ENCODE measurements around the gene ABI3. TPM values are rescaled to one million over a fixed set of nuclear protein-coding genes. Genes with fewer than 3 reads are reported as not detected.

Gene ABI3
- total and polyA plus RNA-seq, 9 of the 15 experiments (the other 6 are each of a cell fraction or from before 2014, with no cell fraction given) = not detected

DNA sequence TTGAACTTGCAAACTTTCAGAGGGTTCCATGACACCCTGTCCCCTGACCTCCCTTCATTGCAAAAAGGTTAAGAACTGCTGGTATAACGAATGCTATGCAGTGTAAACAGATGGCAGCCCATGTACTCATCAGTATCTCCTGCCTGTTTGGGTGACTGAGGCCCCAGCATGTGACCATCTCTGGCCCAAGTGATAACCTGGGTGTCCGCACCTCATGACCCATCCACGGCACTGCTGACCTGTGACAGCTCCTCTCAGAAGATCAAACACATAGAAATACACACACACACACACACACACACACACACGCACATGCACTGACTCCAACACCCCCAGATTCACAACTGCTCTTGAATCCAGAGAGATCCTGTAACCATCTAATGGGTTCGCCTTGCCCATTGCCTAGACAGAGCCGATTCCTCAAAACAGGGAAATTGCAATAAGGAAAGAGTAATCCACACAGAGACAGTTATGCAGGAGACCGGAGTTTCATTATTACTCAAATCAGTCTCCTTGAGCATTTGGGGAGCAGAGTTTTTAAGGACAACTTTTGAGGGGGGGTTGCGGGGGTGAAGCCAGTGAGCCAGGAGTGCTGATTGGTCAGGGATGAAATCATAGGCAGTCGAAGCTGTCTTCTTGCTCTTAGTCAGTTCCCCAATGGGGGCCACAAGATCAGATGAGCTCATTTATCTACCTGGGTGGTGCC lies 31.3 kb downstream of the ABI3 start (continued):
- TF ChIP-seq MTF1 (CRISPR knock-in tag; IDR thresholded peaks at IDR 0.05; ENCODE audit: borderline replicate concordance) (no peak), WHSC1 (IDR thresholded peaks at IDR 0.05; ENCODE audit: low read length) (no peak), ATF7 (IDR thresholded peaks at IDR 0.05) (peak; percentile 68; the same call in 1 of the 2 replicates), MED1 (CRISPR knock-in tag; IDR thresholded peaks at IDR 0.05; ENCODE audit: borderline replicate concordance) (no peak), PTBP1 (IDR thresholded peaks at IDR 0.05; ENCODE audit: low read depth, low read length) (no peak), CBFA2T2 (conservative IDR thresholded peaks at IDR 0.05) (peak; percentile 56), HDAC6 (IDR thresholded peaks at IDR 0.05; ENCODE audit: low read depth, low read length) (no peak), SAP30 (IDR thresholded peaks at IDR 0.05; ENCODE audit: borderline replicate concordance, insufficient read depth, low read depth, low read length, poor library complexity, severe bottlenecking) (no peak), HDAC2 (IDR thresholded peaks at IDR 0.05) (peak; percentile 80; the same call in 1 of the 2 replicates), ZNF24 (IDR thresholded peaks at IDR 0.05) (0 out of 2 replicates have a peak, but pooled peaks have one; percentile 41), ESRRA (IDR thresholded peaks at IDR 0.05; ENCODE audit: borderline replicate concordance, low read depth) (peak; percentile 53; the same call in 1 of the 2 replicates), LARP7 (IDR thresholded peaks at IDR 0.05) (no peak), MAFF (IDR thresholded peaks at IDR 0.05; ENCODE audit: low read length) (no peak)
- TF ChIP-seq, protein P1, sequence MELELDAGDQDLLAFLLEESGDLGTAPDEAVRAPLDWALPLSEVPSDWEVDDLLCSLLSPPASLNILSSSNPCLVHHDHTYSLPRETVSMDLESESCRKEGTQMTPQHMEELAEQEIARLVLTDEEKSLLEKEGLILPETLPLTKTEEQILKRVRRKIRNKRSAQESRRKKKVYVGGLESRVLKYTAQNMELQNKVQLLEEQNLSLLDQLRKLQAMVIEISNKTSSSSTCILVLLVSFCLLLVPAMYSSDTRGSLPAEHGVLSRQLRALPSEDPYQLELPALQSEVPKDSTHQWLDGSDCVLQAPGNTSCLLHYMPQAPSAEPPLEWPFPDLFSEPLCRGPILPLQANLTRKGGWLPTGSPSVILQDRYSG (tag; conservative IDR thresholded peaks at IDR 0.05; ENCODE audit: low read depth) = no peak
- TF ChIP-seq, protein P2, sequence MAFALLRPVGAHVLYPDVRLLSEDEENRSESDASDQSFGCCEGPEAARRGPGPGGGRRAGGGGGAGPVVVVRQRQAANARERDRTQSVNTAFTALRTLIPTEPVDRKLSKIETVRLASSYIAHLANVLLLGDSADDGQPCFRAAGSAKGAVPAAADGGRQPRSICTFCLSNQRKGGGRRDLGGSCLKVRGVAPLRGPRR (CRISPR knock-in tag; IDR thresholded peaks at IDR 0.05) = no peak
- TF ChIP-seq, protein P3, sequence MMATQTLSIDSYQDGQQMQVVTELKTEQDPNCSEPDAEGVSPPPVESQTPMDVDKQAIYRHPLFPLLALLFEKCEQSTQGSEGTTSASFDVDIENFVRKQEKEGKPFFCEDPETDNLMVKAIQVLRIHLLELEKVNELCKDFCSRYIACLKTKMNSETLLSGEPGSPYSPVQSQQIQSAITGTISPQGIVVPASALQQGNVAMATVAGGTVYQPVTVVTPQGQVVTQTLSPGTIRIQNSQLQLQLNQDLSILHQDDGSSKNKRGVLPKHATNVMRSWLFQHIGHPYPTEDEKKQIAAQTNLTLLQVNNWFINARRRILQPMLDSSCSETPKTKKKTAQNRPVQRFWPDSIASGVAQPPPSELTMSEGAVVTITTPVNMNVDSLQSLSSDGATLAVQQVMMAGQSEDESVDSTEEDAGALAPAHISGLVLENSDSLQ (IDR thresholded peaks at IDR 0.05) = peak; percentile 48; the same call in 1 of the 2 replicates

Measured in K562 (cell line).